ENCODE measurements around the gene CACTIN. TPM values are rescaled to one million over a fixed set of nuclear protein-coding genes. Genes with fewer than 3 reads are reported as not detected.

CACTIN gene
- total and polyA plus RNA-seq, 7 donors: 6.2 to 23.9 (median 20.5) TPM

DNA sequence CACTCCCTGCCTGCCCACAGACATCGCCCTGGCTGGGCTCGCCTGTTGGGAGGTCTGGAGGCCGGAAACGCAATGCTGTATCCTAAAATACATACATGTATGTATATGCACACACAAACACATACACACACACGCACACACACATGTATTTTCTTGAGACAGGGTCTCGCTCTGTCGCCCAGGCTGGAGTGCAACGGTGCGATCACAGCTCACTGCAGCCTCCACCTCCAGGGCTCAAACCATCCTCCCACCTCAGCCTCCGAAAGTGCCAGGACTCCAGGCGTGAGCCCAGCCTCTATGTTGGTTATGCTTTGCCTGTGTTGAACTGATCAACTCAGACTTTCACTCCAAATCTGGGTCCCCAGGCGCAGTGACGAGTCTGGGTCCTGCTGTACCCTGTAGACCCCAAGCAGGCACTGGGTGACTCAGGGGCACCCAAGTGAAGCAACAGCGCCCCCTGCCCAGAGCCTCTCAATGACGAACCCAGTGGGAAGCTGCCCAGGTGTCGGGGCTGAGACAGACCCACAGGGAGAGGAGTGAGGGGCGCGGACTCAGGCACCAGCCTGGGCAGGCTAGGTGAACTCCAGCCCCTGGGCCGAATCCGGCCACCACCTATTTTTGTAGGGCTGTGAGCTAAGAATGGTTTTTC, 27.4 kb upstream of the CACTIN start:
- Histone ChIP-seq H3K27me3 (no peaks in the 10 kb centered on the region), H3K9me3 (no peaks in the 10 kb centered on the region), H3K36me3 (peaks cover 62 to 91% (median 73%) of the 10 kb centered on the region in 4 donors), H3K4me3 (no peak overlapping the region), H3K27ac (no peak overlapping the region), H3K4me1 (no peaks in the 10 kb centered on the region)
- intact Hi-C loops (cut with DNase I): no loop called here
- TF ChIP-seq POLR2AphosphoS5 (IDR thresholded peaks at IDR 0.05) (no peak), CTCF (IDR thresholded peaks at IDR 0.05) (no peak), EP300 (IDR thresholded peaks at IDR 0.05) (no peak), POLR2A (IDR thresholded peaks at IDR 0.05) (no peak)
- WGBS, 2 donors: 95 to 96% methylated on average over 20 of the region's 20 CpGs
- no peak for DNase-seq

DNA sequence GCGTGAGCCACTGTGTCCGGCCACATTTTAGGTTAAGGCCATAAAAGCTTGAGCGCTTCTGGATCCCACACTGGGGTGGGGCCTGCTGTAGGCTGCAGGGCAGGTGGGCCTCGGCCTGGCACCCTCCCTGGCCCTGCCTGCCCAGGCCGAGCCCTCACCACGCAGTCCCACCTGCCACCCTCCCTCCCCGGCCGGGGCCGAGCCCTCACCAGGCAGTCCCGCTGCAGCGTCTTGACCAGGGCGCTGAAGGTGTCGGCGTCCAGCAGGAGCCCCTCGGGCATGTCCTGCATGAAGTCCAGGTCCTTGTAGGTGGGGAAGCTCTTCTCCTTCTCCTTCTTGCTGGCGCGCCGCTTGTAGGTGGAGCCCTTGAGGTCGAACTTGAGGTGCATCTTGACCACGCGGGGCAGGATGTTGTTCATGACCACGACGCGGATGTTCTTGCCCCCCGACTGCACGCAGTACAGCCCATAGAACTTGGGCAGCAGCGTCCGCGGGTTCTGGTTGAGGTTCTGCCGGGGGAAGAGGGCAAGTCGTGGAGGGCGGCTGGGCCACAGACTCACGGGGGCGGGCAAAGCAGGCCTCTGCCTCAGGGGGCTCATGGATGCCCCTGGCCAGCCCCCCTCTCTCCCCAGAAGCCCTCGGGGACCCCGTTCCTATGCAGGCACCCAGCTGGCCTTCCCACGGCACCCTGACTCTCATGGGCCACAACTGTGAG, 26.6 kb upstream of the CACTIN start:
- Histone ChIP-seq H3K36me3 (peaks cover 54 to 89% (median 68%) of the 10 kb centered on the region in 4 donors), H3K4me1 (no peaks in the 10 kb centered on the region), H3K27me3 (no peaks in the 10 kb centered on the region), H3K9me3 (no peaks in the 10 kb centered on the region), H3K27ac (no peak overlapping the region), H3K4me3 (no peak overlapping the region)
- TF ChIP-seq POLR2AphosphoS5 (IDR thresholded peaks at IDR 0.05): no peak
- TF ChIP-seq EP300 (IDR thresholded peaks at IDR 0.05): no peak
- no peak for TF ChIP-seq CTCF (IDR thresholded peaks at IDR 0.05)
- no peak for TF ChIP-seq POLR2A (IDR thresholded peaks at IDR 0.05)
- 88 to 96% methylated on average over 37 of the region's 37 CpGs for WGBS, 2 donors
- DNase-seq: no peak
- intact Hi-C loops (cut with DNase I): no loop called here

DNA sequence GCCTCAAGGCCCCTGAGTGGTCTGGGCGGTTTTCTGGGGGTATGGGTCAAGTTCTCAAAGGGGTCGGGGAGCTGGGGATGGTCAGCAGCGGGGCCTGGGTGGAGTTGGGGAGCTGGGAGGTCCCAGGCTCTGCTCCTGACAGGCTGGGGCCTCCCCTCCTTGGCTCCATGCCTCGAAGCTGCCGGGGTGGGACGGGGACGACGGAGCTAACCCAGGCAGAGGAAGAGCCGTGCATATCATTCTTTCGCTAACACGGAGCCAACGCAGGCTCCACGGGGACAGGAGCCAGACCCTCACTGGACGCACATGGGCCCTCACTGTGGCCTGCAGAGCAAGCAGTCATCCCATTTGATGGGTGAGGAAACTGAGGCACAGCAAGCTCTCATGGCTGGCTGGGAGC, 25.8 kb upstream of the CACTIN start:
- Histone ChIP-seq H3K27me3 (no peaks in the 10 kb centered on the region), H3K27ac (no peak overlapping the region), H3K9me3 (no peaks in the 10 kb centered on the region), H3K4me3 (no peak overlapping the region), H3K36me3 (peaks cover 51 to 89% (median 66%) of the 10 kb centered on the region in 4 donors), H3K4me1 (no peaks in the 10 kb centered on the region)
- DNase-seq: no peak
- TF ChIP-seq EP300 (IDR thresholded peaks at IDR 0.05) (no peak), POLR2AphosphoS5 (IDR thresholded peaks at IDR 0.05) (no peak), POLR2A (IDR thresholded peaks at IDR 0.05) (no peak), CTCF (IDR thresholded peaks at IDR 0.05) (no peak)
- WGBS, 2 donors: 96 to 98% methylated on average over 14 of the region's 14 CpGs
- intact Hi-C loops (cut with DNase I): no loop called here

- H3K9me3 ChIP-seq: no peaks in the 10 kb centered on the region
- no peaks in the 10 kb centered on the region for H3K27me3 ChIP-seq
- H3K27ac ChIP-seq: no peak overlapping the region
- TF ChIP-seq CTCF (IDR thresholded peaks at IDR 0.05): no peak
- no peak for TF ChIP-seq POLR2A (IDR thresholded peaks at IDR 0.05)
- no peak for TF ChIP-seq EP300 (IDR thresholded peaks at IDR 0.05)
- TF ChIP-seq POLR2AphosphoS5 (IDR thresholded peaks at IDR 0.05): no peak
- peaks cover 47 to 89% (median 64%) of the 10 kb centered on the region in 4 donors for H3K36me3 ChIP-seq
- no peaks in the 10 kb centered on the region for H3K4me1 ChIP-seq
- DNase-seq: no peak
- WGBS, 2 donors: 98% methylated on average over 33 of the region's 33 CpGs
- H3K4me3 ChIP-seq: no peak overlapping the region
- intact Hi-C loops (cut with DNase I): no loop called here
Measured at GRCh38 chr19:3651684-3652083, 25.1 kb upstream of the CACTIN start.

All from sigmoid colon (tissue), 7 donors.